GM23248 (cell line): ENCODE results near the gene STOX1.

Experiments
- EZH2 ChIP-seq: fragments of 200-600 bp; sonication (generic); IDR thresholded peaks from 2 replicates; pipeline ENCODE4 v1.6.1; 2018; ENCODE audit warnings: antibody characterized with exemption, mild to moderate bottlenecking; ENCODE audit not compliant: insufficient read depth, poor library complexity, severe bottlenecking
- EZH2phosphoT487 ChIP-seq: fragments of 200-600 bp; sonication (generic); IDR thresholded peaks from 2 replicates; pipeline ENCODE4 v1.6.1; 2018; ENCODE audit warnings: antibody characterized with exemption, moderate library complexity, mild to moderate bottlenecking, low read depth; ENCODE audit not compliant: insufficient read depth

DNA sequence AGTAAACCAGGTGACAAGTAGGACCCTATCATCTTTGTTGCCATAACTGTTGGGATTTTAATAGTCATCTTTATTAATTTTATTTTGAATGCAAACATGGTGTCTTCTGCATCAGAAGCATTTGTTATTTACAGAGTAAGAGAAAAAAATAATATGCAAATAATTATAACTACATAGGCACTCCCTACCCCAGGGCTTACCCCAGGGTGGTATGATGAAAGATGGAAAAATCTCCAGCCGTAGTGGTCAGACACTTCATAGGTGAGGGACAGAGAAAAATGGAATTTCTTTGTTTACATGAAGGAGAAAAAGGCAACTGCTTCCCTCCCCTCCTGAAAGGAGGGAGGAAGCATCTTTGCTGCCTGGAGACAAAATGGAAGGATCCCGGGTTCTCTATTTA is 29.7 kb downstream of the STOX1 start:
- TF ChIP-seq EZH2phosphoT487 (no peak), EZH2 (no peak)
